Panc1 (cell line): ENCODE data around the gene RAD23A.

ENCODE experiments used
- CTCF ChIP-seq: fragments of 450-650 bp; IDR thresholded peaks from 2 replicates; pipeline ENCODE4 v1.5.1; 2017; ENCODE audit warnings: mild to moderate bottlenecking
- POLR2AphosphoS5 ChIP-seq: IDR thresholded peaks from 2 replicates; pipeline ENCODE4 v1.6.1; 2012; ENCODE audit warnings: mild to moderate bottlenecking, low read depth, low read length, moderate library complexity
- REST ChIP-seq, 2 experiments: IDR thresholded peaks; 2 replicates each; pipeline ENCODE4 v1.6.1; 2011 to 2012; ENCODE audit warnings: low read depth in 2 of 2, control low read depth in 1 of 2, low read length in 1 of 2, mild to moderate bottlenecking in 1 of 2, moderate library complexity in 1 of 2; ENCODE audit not compliant: insufficient read depth in 1 of 2
- SIN3A ChIP-seq: IDR thresholded peaks from 2 replicates; pipeline ENCODE4 v1.6.1; 2012; ENCODE audit warnings: low read depth, mild to moderate bottlenecking, low read length, moderate library complexity, borderline replicate concordance; ENCODE audit not compliant: insufficient read depth

- TF ChIP-seq CTCF (no peak), POLR2AphosphoS5 (no peak), SIN3A (no peak), REST (IDR thresholded peaks at IDR 0.05; ENCODE audit: insufficient read depth in 1 of 2, low read depth in 2 of 2, low read length in 1 of 2) (no peak)
Measured at GRCh38 chr19:12997179-12997966, 51.7 kb downstream of the RAD23A start.
